Natural killer cell (primary cell): ENCODE results near the gene S100A5. TPM values are rescaled to one million over a fixed set of nuclear protein-coding genes. Genes with fewer than 3 reads are reported as not detected.

Experiments
- ATAC-seq, 3 donors: fragments of 150-1000 bp in 2 of 3; fragments of 200-7000 bp in 1 of 3; cut with Tn5 transposase; 1 replicate in 1 of 3; 2 replicates in 2 of 3; pipeline ENCODE4 v1.10.0; 2021; ENCODE audit warnings: mild to moderate bottlenecking in 2 of 3, moderate library complexity in 2 of 3
- DNase-seq, 2 donors: peaks; one replicate each; pipeline versions ENCODE4 v3.0.0 to v3.0.0-alpha.2; 2013 to 2021; ENCODE audit warnings: mixed read lengths in 1 of 2
- H3K27ac ChIP-seq: one replicate; pipeline ENCODE4 v1.5.1; 2013; ENCODE audit warnings: mild to moderate bottlenecking, low read length
- H3K27me3 ChIP-seq: one replicate; pipeline ENCODE4 v1.6.1; 2013; ENCODE audit warnings: low read length; ENCODE audit not compliant: control insufficient read depth, insufficient read depth
- H3K36me3 ChIP-seq: one replicate; pipeline ENCODE4 v1.6.1; 2013; ENCODE audit warnings: low read length; ENCODE audit not compliant: control insufficient read depth, insufficient read depth
- H3K4me1 ChIP-seq: one replicate; pipeline ENCODE4 v1.6.1; 2013; ENCODE audit warnings: low read length; ENCODE audit not compliant: control insufficient read depth, insufficient read depth
- H3K4me3 ChIP-seq: one replicate; pipeline ENCODE4 v1.5.1; 2013; ENCODE audit warnings: low read length
- H3K9me3 ChIP-seq: one replicate; pipeline ENCODE4 v1.6.1; 2013; ENCODE audit warnings: low read length; ENCODE audit not compliant: control insufficient read depth, insufficient read depth
- H3K27ac Mint-ChIP-seq, 2 donors: one replicate each; pipeline ENCODE4 v1.8.0; 2022; ENCODE audit warnings: mild to moderate bottlenecking in 2 of 2, mixed read lengths in 2 of 2, moderate library complexity in 1 of 2
- H3K27me3 Mint-ChIP-seq, 2 donors: one replicate each; pipeline ENCODE4 v1.8.0; 2022; ENCODE audit warnings: low read depth in 2 of 2, mixed read lengths in 2 of 2
- H3K36me3 Mint-ChIP-seq: one replicate; pipeline ENCODE4 v1.8.0; 2022; ENCODE audit warnings: mixed read lengths
- H3K4me1 Mint-ChIP-seq, 2 donors: one replicate each; pipeline ENCODE4 v1.8.0; 2022; ENCODE audit warnings: mixed read lengths in 2 of 2
- H3K4me3 Mint-ChIP-seq: one replicate; pipeline ENCODE4 v1.8.0; 2022; ENCODE audit warnings: mild to moderate bottlenecking, moderate library complexity, mixed read lengths
- H3K9me3 Mint-ChIP-seq, 2 donors: one replicate each; pipeline ENCODE4 v1.8.0; 2022; ENCODE audit warnings: mixed read lengths in 2 of 2
- WGBS: methylation state at CpG from one replicate; pipeline ENCODE4 v1.1.7; 2013; ENCODE audit warnings: missing lambda C conversion rate; ENCODE audit not compliant: insufficient coverage; 5-methylcytosine and 5-hydroxymethylcytosine counted together
- intact Hi-C: fragments of 100-400 bp; cut with micrococcal nuclease; formaldehyde crosslinking; loops from one replicate; pipeline ENCODE4 v1.14.2; 2022
- total RNA-seq, 4 donors: library from RNA; stranded (reverse); fragments of 120-200 nt in 1 of 4; gene quantifications; one replicate each; pipeline versions ENCODE4 v1.2.3 to v1.2.4, GENCODE V29; 2013 to 2022
- TF ChIP-seq, protein P1 (sequence below): fragments of 200-600 bp; IDR thresholded peaks from one replicate; pipeline ENCODE4 v1.8.0; 2022; ENCODE audit warnings: antibody characterized with exemption

S100A5 gene
- total RNA-seq, 3 donors from 2014 or later (not counting 1 experiment from before 2014, with no cell fraction given): not detected

DNA sequence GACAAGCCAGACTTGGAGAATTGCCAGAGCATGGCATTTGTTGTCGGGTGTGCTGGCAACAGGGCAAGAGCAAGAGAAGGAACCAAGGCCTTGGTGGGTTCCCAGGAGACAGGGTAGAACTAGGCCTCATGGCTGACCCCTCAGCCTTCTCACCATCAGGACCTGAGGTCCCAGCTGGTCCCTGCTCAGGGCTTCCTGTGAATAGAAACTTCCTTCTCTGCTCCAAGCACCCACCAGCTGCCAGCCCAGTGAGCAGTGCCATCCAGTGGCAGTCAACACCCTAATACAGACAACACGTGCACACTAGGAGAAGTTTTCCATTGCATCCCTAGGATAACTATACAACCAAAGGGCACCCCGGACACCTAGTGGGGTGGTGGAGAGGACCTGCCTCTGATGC, 27.7 kb downstream of the S100A5 start:
- H3K27me3 Mint-ChIP-seq: no peaks in the 10 kb centered on the region
- no peaks in the 10 kb centered on the region for H3K36me3 Mint-ChIP-seq
- peaks cover 0 to 10% of the 10 kb centered on the region in 2 donors for H3K4me1 Mint-ChIP-seq
- no peak overlapping the region for H3K27ac Mint-ChIP-seq
- TF ChIP-seq, protein P1, sequence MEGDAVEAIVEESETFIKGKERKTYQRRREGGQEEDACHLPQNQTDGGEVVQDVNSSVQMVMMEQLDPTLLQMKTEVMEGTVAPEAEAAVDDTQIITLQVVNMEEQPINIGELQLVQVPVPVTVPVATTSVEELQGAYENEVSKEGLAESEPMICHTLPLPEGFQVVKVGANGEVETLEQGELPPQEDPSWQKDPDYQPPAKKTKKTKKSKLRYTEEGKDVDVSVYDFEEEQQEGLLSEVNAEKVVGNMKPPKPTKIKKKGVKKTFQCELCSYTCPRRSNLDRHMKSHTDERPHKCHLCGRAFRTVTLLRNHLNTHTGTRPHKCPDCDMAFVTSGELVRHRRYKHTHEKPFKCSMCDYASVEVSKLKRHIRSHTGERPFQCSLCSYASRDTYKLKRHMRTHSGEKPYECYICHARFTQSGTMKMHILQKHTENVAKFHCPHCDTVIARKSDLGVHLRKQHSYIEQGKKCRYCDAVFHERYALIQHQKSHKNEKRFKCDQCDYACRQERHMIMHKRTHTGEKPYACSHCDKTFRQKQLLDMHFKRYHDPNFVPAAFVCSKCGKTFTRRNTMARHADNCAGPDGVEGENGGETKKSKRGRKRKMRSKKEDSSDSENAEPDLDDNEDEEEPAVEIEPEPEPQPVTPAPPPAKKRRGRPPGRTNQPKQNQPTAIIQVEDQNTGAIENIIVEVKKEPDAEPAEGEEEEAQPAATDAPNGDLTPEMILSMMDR: no peak
- no peaks in the 10 kb centered on the region for H3K36me3 ChIP-seq
- no peaks in the 10 kb centered on the region for H3K27me3 ChIP-seq
- no peak overlapping the region for H3K27ac ChIP-seq
- H3K4me1 ChIP-seq: peaks cover 7% of the 10 kb centered on the region
- intact Hi-C loops: loop anchor here (5.0 kb wide), 1 partner anchor 474 kb away; the partner anchor contains the start of gene RAB13
- 80% methylated on average over 1 of the region's 3 CpGs for WGBS
- H3K4me3 ChIP-seq: no peak overlapping the region
- H3K9me3 ChIP-seq: no peaks in the 10 kb centered on the region
- ATAC-seq: no peak
- no peak for DNase-seq
- H3K9me3 Mint-ChIP-seq: no peaks in the 10 kb centered on the region
- H3K4me3 Mint-ChIP-seq: no peak overlapping the region

DNA sequence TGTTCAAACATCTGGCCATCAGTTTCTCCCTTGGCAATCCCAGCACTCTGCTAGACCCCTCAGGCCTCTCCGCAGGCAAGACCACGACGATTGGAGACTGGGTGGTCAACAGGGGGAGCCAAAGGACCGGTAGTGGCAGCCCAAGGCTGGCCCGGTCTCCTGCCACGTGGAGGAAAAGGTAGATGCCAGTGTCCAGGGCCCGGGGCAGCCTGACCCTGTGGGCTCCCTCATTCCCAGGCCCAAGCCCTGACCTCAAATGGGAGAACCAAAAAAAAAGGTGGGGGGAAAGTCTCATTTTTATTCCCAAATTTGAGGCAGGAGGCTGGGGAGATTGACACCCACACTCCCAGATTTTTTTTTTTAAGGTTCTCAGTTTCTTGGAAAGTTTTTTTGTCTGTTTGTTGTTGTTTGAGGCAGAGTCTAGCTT, 29.7 kb downstream of the S100A5 start:
- peaks cover 7% of the 10 kb centered on the region for H3K4me1 ChIP-seq
- no peaks in the 10 kb centered on the region for H3K27me3 Mint-ChIP-seq
- ATAC-seq: peak; percentile 87 to 98 (median 97)
- no peaks in the 10 kb centered on the region for H3K27me3 ChIP-seq
- peaks cover 0 to 6% of the 10 kb centered on the region in 2 donors for H3K4me1 Mint-ChIP-seq
- no peak overlapping the region for H3K4me3 Mint-ChIP-seq
- peak; percentile 72 to 88 for DNase-seq
- H3K9me3 ChIP-seq: no peaks in the 10 kb centered on the region
- no peaks in the 10 kb centered on the region for H3K36me3 ChIP-seq
- intact Hi-C loops: loop anchor here (1.0 to 5.0 kb wide), 4 partner anchors 57 to 476 kb away; partner anchors contain the start of gene RAB13
- H3K9me3 Mint-ChIP-seq: no peaks in the 10 kb centered on the region
- H3K27ac Mint-ChIP-seq: no peak overlapping the region
- TF ChIP-seq, protein P1: peak; percentile 97
- no peak overlapping the region for H3K27ac ChIP-seq
- no peaks in the 10 kb centered on the region for H3K36me3 Mint-ChIP-seq
- no peak overlapping the region for H3K4me3 ChIP-seq
- WGBS: 1% methylated on average over 7 of the region's 7 CpGs

DNA sequence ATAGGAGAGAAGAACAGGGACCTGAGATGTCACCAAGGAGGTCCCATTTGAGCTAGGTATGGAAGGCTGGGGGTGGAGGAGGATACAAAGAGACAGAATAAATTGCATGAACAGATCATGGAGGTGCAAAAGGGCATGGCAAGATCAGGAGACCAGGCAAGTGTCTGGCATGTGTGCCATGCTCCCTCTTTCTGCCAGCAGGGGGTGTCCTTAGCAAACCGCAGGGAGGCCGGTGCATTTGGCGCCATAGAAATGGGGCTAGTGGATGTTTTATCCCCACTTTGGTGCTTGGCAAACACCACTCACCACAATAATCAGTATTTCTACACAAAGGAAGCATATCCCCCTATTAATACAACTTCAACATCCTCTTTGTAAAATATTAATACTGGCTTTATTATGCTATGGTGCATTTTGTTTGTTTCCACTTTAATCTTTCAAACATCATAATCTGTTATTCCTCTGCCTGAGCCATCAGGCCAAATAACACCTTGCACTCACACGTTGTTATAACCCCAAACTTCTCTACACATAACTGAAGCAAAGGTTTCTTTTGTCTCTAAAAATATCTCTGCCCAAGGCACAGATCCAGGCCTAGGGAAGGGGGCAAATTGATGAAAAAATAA, 30.9 kb downstream of the S100A5 start:
- ATAC-seq: peak in 2 of 3 donors; percentile 52 to 54
- Histone ChIP-seq H3K9me3 (no peaks in the 10 kb centered on the region), H3K27me3 (no peaks in the 10 kb centered on the region), H3K4me3 (no peak overlapping the region), H3K4me1 (peaks cover 3% of the 10 kb centered on the region), H3K36me3 (no peaks in the 10 kb centered on the region), H3K27ac (no peak overlapping the region)
- intact Hi-C loops: loop anchor here (5.0 kb wide), 1 partner anchor 477 kb away; the partner anchor contains the start of gene RAB13
- H3K4me1 Mint-ChIP-seq: peaks cover 0 to 6% of the 10 kb centered on the region in 2 donors
- peak overlapping the region in 1 of 2 donors; percentile 9 for H3K27ac Mint-ChIP-seq
- H3K27me3 Mint-ChIP-seq: no peaks in the 10 kb centered on the region
- peak in 1 of 2 donors; percentile 77 for DNase-seq
- TF ChIP-seq, protein P1: peak; percentile 42
- H3K36me3 Mint-ChIP-seq: no peaks in the 10 kb centered on the region
- H3K4me3 Mint-ChIP-seq: no peak overlapping the region
- no peaks in the 10 kb centered on the region for H3K9me3 Mint-ChIP-seq
- WGBS: 70% methylated on average over 2 of the region's 4 CpGs
